ENCODE measurements around the gene KCNQ1. TPM values are rescaled to one million over a fixed set of nuclear protein-coding genes. Genes with fewer than 3 reads are reported as not detected.

Gene KCNQ1
- total RNA-seq, 1 experiment from 2014 or later: 2.3 TPM

GRCh38 chr11:2415171-2415570 lies 29.6 kb upstream of the KCNQ1 start:
- H3K27me3 Mint-ChIP-seq (ENCODE audit: low read depth): peaks cover 7% of the 10 kb centered on the region
- TF ChIP-seq CTCF (conservative IDR thresholded peaks at IDR 0.05): no peak
- H2BK120ac ChIP-seq (ENCODE audit: low read depth, low read length, poor library complexity, severe bottlenecking): no peak overlapping the region

More at GRCh38 chr11:2415171-2415570, 29.6 kb upstream of the KCNQ1 start:
- Histone ChIP-seq H4K91ac (ENCODE audit: insufficient read length, low read depth, low read length) (no peak overlapping the region), H2AFZ (ENCODE audit: low read length) (no peak overlapping the region), H3K27me3 (ENCODE audit: insufficient read depth, low read length) (no peaks in the 10 kb centered on the region), H3K79me2 (ENCODE audit: insufficient read depth, low read length) (no peaks in the 10 kb centered on the region), H2BK15ac (ENCODE audit: low read depth, low read length) (no peak overlapping the region), H2BK20ac (ENCODE audit: low read depth, low read length, poor library complexity, severe bottlenecking) (no peak overlapping the region), H3T11ph (ENCODE audit: low read length) (no peak overlapping the region), H3K23ac (ENCODE audit: insufficient read length, low read depth, low read length) (no peak overlapping the region), H3K9ac (ENCODE audit: extremely low read depth, insufficient read length, low read length) (no peak overlapping the region), H3K23me2 (ENCODE audit: insufficient read length, low read depth, low read length, poor library complexity, severe bottlenecking) (no peaks in the 10 kb centered on the region), H3K4me2 (ENCODE audit: insufficient read depth, insufficient read length, low read length) (no peak overlapping the region), H3K9me3 (ENCODE audit: control insufficient read depth, low read depth, low read length) (no peaks in the 10 kb centered on the region), H3K4ac (ENCODE audit: low read depth, low read length) (no peak overlapping the region), H3K56ac (ENCODE audit: insufficient read length, low read depth, low read length) (no peak overlapping the region), H3K18ac (ENCODE audit: insufficient read length, low read depth, low read length) (no peak overlapping the region), H4K20me1 (ENCODE audit: control insufficient read depth, insufficient read depth, insufficient read length) (no peaks in the 10 kb centered on the region), H4K5ac (ENCODE audit: insufficient read length, low read depth, low read length) (no peak overlapping the region), H2BK5ac (ENCODE audit: insufficient read length, low read length) (no peak overlapping the region), H3K27ac (ENCODE audit: insufficient read length, low read depth, low read length) (no peak overlapping the region), H3K4me1 (ENCODE audit: insufficient read depth, low read length) (no peaks in the 10 kb centered on the region), H4K8ac (replicated peaks; ENCODE audit: insufficient read length, low read depth, low read length) (no peak overlapping the region), H2BK12ac (ENCODE audit: insufficient read length, low read depth, low read length) (no peak overlapping the region), H3K79me1 (ENCODE audit: insufficient read depth, low read depth, low read length, poor library complexity, severe bottlenecking) (no peaks in the 10 kb centered on the region), H3K14ac (ENCODE audit: insufficient read depth, low read length) (no peak overlapping the region), H2AK5ac (ENCODE audit: insufficient read length, low read length) (no peak overlapping the region)
- Mint-ChIP-seq H3K4me3 (no peak overlapping the region), H3K9me3 (no peaks in the 10 kb centered on the region), H3K36me3 (ENCODE audit: insufficient read depth in 1 of 3, low read depth in 3 of 3) (no peaks in the 10 kb centered on the region), H3K4me1 (no peaks in the 10 kb centered on the region; a peak in 1 of 4 replicates), H3K27ac (no peak overlapping the region)
- no peak for DNase-seq
- no CpG with 5 or more reads among the region's 28 CpGs for WGBS (ENCODE audit: extremely low coverage, insufficient read length, low lambda C conversion rate)

All from H9 (cell line).